GM12878 (cell line): Measurements from ENCODE around the gene INKA1. TPM values are rescaled to one million over a fixed set of nuclear protein-coding genes. Genes with fewer than 3 reads are reported as not detected.

ENCODE experiments used
- ATAC-seq: fragments of 200-7000 bp; cut with Tn5 transposase; 3 replicates; pipeline ENCODE4 v1.9.1; 2020; ENCODE audit warnings: mild to moderate bottlenecking, moderate library complexity
- BruUV-seq: library from RNA; stranded (reverse); fragments of 400-500 nt; replicated peaks from 2 replicates; lab custom pipeline; 2021; lab: Mats Ljungman, UMichigan
- CTCF ChIA-PET: fragments of 300-600 bp; sonication (Branson Sonifier 250); formaldehyde crosslinking; extraction: SDS; loops from one replicate; lab custom pipeline; 2021; ENCODE audit warnings: inconsistent platforms; lab: Yijun Ruan, JAX
- POLR2A ChIA-PET: fragments of 350-600 bp; formaldehyde crosslinking; extraction: SDS; loops from one replicate; lab custom pipeline; 2021; ENCODE audit warnings: inconsistent platforms; lab: Charles Lee
- RAD21 ChIA-PET: fragments of 300-600 bp; sonication (Branson Sonifier 250); formaldehyde crosslinking; loops from one replicate; lab custom pipeline; 2023; ENCODE audit warnings: antibody characterized with exemption; ENCODE audit not compliant: unreplicated experiment; lab: Charles Lee
- SMC1A ChIA-PET: fragments of 300-600 bp; sonication (Branson Sonifier 250); formaldehyde crosslinking; loops from one replicate; lab custom pipeline; 2023; ENCODE audit not compliant: unreplicated experiment, uncharacterized antibody; lab: Charles Lee
- DNase-seq: peaks from one replicate; pipeline ENCODE4 v3.0.0-alpha.2; 2011; ENCODE audit warnings: low read depth, low spot score
- FAIRE-seq: peaks from 3 replicates; lab custom pipeline; 2011; peaks lifted over from hg19 to GRCh38; lab: Jason Lieb, UNC
- H2AFZ ChIP-seq: 2 replicates; pipeline ENCODE4 v1.6.0; 2011; ENCODE audit warnings: low read depth, low read length, control low read depth; ENCODE audit not compliant: control insufficient read depth
- H3K27ac ChIP-seq: 2 replicates; pipeline ENCODE4 v1.5.1; 2011; ENCODE audit warnings: control low read depth; ENCODE audit not compliant: control insufficient read depth, insufficient read depth
- H3K27me3 ChIP-seq, 2 experiments: replicated peaks in 1 of 2; 2 replicates each; pipeline versions ENCODE4 v1.6.0 to v1.6.1; 2011; ENCODE audit warnings: low read length in 1 of 2; ENCODE audit not compliant: control insufficient read depth in 2 of 2, insufficient read depth in 2 of 2
- H3K36me3 ChIP-seq, 2 experiments: 2 replicates each; pipeline ENCODE4 v1.5.1; 2011; ENCODE audit warnings: low read length in 1 of 2; ENCODE audit not compliant: control insufficient read depth in 2 of 2, insufficient read depth in 2 of 2
- H3K4me1 ChIP-seq: 2 replicates; pipeline ENCODE4 v1.6.1; 2011; ENCODE audit warnings: mild to moderate bottlenecking, low read length, moderate library complexity, mixed read lengths; ENCODE audit not compliant: control insufficient read depth, insufficient read depth
- H3K4me2 ChIP-seq: 2 replicates; pipeline ENCODE4 v1.6.0; 2011; ENCODE audit warnings: control low read depth; ENCODE audit not compliant: control insufficient read depth, insufficient read depth
- H3K4me3 ChIP-seq: fragments of 200-600 bp; sonication (generic); 2 replicates; pipeline ENCODE4 v1.5.1; 2016
- H3K79me2 ChIP-seq: 2 replicates; pipeline ENCODE4 v1.6.0; 2011; ENCODE audit warnings: low read length; ENCODE audit not compliant: control insufficient read depth, insufficient read depth
- H3K9ac ChIP-seq: 2 replicates; pipeline ENCODE4 v1.8.0; 2011; ENCODE audit warnings: low read length, control low read depth, mixed read lengths; ENCODE audit not compliant: control insufficient read depth, insufficient read depth
- H3K9me3 ChIP-seq: replicated peaks from 3 replicates; pipeline ENCODE4 v1.5.1; 2011; ENCODE audit warnings: mild to moderate bottlenecking, low read length; ENCODE audit not compliant: control insufficient read depth, insufficient read depth
- H4K20me1 ChIP-seq: 2 replicates; pipeline ENCODE4 v1.6.0; 2011; ENCODE audit not compliant: control insufficient read depth, insufficient read depth
- BRCA1 ChIP-seq: IDR thresholded peaks from 2 replicates; pipeline ENCODE4 v1.6.1; 2011; ENCODE audit warnings: low read depth, low read length, improper control_type of control experiment
- CBX5 ChIP-seq: sonication (generic); IDR thresholded peaks from 2 replicates; pipeline ENCODE4 v1.6.1; 2016; ENCODE audit warnings: low read depth, moderate library complexity, mild to moderate bottlenecking, inconsistent platforms
- CEBPB ChIP-seq, 2 experiments: fragments of 150-350 bp in 1 of 2; IDR thresholded peaks; 2 replicates each; pipeline ENCODE4 v1.6.1; 2012 to 2014; ENCODE audit warnings: low read depth in 2 of 2, low read length in 2 of 2, borderline replicate concordance in 1 of 2, inconsistent platforms in 1 of 2
- CHD4 ChIP-seq: fragments of 200-600 bp; sonication (generic); IDR thresholded peaks from 2 replicates; pipeline ENCODE4 v1.6.1; 2016; ENCODE audit warnings: mild to moderate bottlenecking
- HDGF ChIP-seq: fragments of 450-650 bp; IDR thresholded peaks from 2 replicates; pipeline ENCODE4 v1.6.1; 2016; ENCODE audit warnings: antibody characterized with exemption
- IKZF2 ChIP-seq, 2 experiments: fragments of 450-650 bp; IDR thresholded peaks; 2 replicates each; pipeline ENCODE4 v1.6.1; 2017; ENCODE audit warnings: mild to moderate bottlenecking in 2 of 2, moderate library complexity in 2 of 2
- JUNB ChIP-seq: IDR thresholded peaks from 2 replicates; pipeline ENCODE4 v1.6.1; 2016; ENCODE audit warnings: antibody characterized with exemption, mild to moderate bottlenecking
- RUNX3 ChIP-seq: IDR thresholded peaks from 2 replicates; pipeline ENCODE4 v1.6.1; 2012; ENCODE audit warnings: low read length, inconsistent platforms
- SIN3A ChIP-seq: IDR thresholded peaks from 2 replicates; pipeline ENCODE4 v1.6.1; 2012; ENCODE audit warnings: low read depth, low read length, improper control_type of control experiment
- SMARCA5 ChIP-seq: fragments of 450-650 bp; IDR thresholded peaks from 2 replicates; pipeline ENCODE4 v1.6.1; 2017; ENCODE audit warnings: mild to moderate bottlenecking
- ZNF622 ChIP-seq: fragments of 450-650 bp; IDR thresholded peaks from 2 replicates; pipeline ENCODE4 v1.6.1; 2017; ENCODE audit warnings: mild to moderate bottlenecking, inconsistent platforms
- WGBS: methylation state at CpG from one replicate; pipeline ENCODE4 v1.1.6; 2016; ENCODE audit warnings: low lambda C conversion rate; ENCODE audit not compliant: insufficient replicate concordance, insufficient coverage; ENCODE audit errors: missing lambda C conversion rate; 5-methylcytosine and 5-hydroxymethylcytosine counted together
- in situ Hi-C: fragments of 300-500 bp; cut with MboI; formaldehyde crosslinking; loops from 9 replicates; pipeline ENCODE4 v1.14.3; 2018; ENCODE audit warnings: mixed read lengths
- intact Hi-C: fragments of 100-400 bp; cut with micrococcal nuclease; formaldehyde crosslinking; loops from one replicate; pipeline ENCODE4 v1.14.2; 2022; ENCODE audit not compliant: unreplicated experiment
- polyA plus RNA-seq, 11 experiments: library from polyadenylated mRNA; depleted of rRNA in 4 of 11; unstranded in 6 of 11; stranded (reverse) in 5 of 11; fragments of >200 nt; fragmentation: Nextera tagmentation in 4 of 11; fragmentation: Illumina TruSeq in 1 of 11; extraction: Ambion mirVana in 4 of 11; extraction: Trizol in 1 of 11; gene quantifications; 1 replicate in 1 of 11; 2 replicates in 10 of 11; pipeline versions ENCODE4 v1.2.1 to v1.2.3, GENCODE V29; 2011 to 2016; ENCODE audit warnings: inconsistent platforms in 2 of 11, missing spikeins in 2 of 11, low read depth in 1 of 11
- total RNA-seq, 4 experiments: library from RNA; depleted of rRNA in 3 of 4; stranded (reverse); fragments of >200 nt in 3 of 4; fragmentation: Illumina TruSeq in 1 of 4; extraction: Trizol in 1 of 4; gene quantifications; 2 replicates each; pipeline versions ENCODE4 v1.2.1 to v1.2.3, GENCODE V29; 2013 to 2021
- TF ChIP-seq, protein P1 (sequence below), 3 experiments: IDR thresholded peaks in 2 of 3; conservative IDR thresholded peaks in 1 of 3; 2 replicates each; pipeline ENCODE4 v1.5.1; 2011; ENCODE audit warnings: low read depth in 3 of 3, low read length in 3 of 3, mild to moderate bottlenecking in 3 of 3, control low read depth in 2 of 3, moderate library complexity in 2 of 3, inconsistent platforms in 1 of 3, mixed read lengths in 1 of 3; ENCODE audit not compliant: control insufficient read depth in 2 of 3, insufficient read depth in 1 of 3; ENCODE audit errors: extremely low read depth in 1 of 3
- TF ChIP-seq, protein P2 (sequence below): IDR thresholded peaks from 2 replicates; pipeline ENCODE4 v1.6.1; 2012; ENCODE audit warnings: improper control_type of control experiment, low read depth, low read length; ENCODE audit not compliant: insufficient replicate concordance

INKA1 gene
- total and polyA plus RNA-seq, 10 of the 15 experiments (the other 5 are each of a cell fraction or from before 2014, with no cell fraction given): 0.32 to 10.5 (median 4.9) TPM

DNA sequence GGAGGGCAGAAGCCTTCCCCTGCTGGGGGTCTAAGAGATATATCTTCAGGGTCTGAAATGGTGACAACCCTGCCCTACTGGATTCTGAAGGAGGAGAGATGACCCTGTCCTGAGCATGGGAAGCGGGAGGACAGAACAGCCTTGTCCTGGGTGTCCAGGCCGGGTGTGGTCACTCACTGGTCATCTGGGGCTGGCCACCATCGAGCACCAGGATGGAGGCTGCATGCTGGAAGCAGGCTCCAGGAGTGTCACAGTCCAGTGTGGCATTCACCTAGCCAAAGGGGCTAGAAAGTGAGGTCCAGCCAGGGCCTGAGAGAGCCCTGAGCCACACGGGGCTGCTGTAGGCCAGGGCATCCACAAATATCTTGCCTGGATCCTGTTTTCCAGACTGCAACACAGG is 8.6 kb upstream of the INKA1 start:
- ChIA-PET RAD21 (no interaction called here), CTCF (interaction anchor here (2.1 kb wide), 1 partner anchor 45 kb away, joined by 7 read pairs; no protein-coding TSS in a partner anchor), SMC1A (no interaction called here), POLR2A (interaction anchor here (0.6 kb wide), 1 partner anchor 324 kb away, joined by 3 read pairs; the partner anchor contains the start of gene DAG1)
- intact Hi-C loops (no loop called here), in situ Hi-C loops (no loop called here)
- TF ChIP-seq CHD4 (no peak), SMARCA5 (no peak), CBX5 (no peak), JUNB (no peak), ZNF622 (no peak), IKZF2 (IDR thresholded peaks at IDR 0.05) (no peak), SIN3A (no peak), BRCA1 (no peak), CEBPB (IDR thresholded peaks at IDR 0.05; ENCODE audit: borderline replicate concordance in 1 of 2, low read depth in 2 of 2, low read length in 2 of 2) (no peak), HDGF (no peak), RUNX3 (no peak)
- TF ChIP-seq, protein P1, sequence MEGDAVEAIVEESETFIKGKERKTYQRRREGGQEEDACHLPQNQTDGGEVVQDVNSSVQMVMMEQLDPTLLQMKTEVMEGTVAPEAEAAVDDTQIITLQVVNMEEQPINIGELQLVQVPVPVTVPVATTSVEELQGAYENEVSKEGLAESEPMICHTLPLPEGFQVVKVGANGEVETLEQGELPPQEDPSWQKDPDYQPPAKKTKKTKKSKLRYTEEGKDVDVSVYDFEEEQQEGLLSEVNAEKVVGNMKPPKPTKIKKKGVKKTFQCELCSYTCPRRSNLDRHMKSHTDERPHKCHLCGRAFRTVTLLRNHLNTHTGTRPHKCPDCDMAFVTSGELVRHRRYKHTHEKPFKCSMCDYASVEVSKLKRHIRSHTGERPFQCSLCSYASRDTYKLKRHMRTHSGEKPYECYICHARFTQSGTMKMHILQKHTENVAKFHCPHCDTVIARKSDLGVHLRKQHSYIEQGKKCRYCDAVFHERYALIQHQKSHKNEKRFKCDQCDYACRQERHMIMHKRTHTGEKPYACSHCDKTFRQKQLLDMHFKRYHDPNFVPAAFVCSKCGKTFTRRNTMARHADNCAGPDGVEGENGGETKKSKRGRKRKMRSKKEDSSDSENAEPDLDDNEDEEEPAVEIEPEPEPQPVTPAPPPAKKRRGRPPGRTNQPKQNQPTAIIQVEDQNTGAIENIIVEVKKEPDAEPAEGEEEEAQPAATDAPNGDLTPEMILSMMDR (IDR thresholded peaks at IDR 0.05 in 2 of 3, conservative IDR thresholded peaks at IDR 0.05 in 1 of 3; ENCODE audit: control insufficient read depth in 2 of 3, extremely low read depth in 1 of 3, insufficient read depth in 1 of 3, low read depth in 3 of 3, low read length in 3 of 3): no peak
- TF ChIP-seq, protein P2, sequence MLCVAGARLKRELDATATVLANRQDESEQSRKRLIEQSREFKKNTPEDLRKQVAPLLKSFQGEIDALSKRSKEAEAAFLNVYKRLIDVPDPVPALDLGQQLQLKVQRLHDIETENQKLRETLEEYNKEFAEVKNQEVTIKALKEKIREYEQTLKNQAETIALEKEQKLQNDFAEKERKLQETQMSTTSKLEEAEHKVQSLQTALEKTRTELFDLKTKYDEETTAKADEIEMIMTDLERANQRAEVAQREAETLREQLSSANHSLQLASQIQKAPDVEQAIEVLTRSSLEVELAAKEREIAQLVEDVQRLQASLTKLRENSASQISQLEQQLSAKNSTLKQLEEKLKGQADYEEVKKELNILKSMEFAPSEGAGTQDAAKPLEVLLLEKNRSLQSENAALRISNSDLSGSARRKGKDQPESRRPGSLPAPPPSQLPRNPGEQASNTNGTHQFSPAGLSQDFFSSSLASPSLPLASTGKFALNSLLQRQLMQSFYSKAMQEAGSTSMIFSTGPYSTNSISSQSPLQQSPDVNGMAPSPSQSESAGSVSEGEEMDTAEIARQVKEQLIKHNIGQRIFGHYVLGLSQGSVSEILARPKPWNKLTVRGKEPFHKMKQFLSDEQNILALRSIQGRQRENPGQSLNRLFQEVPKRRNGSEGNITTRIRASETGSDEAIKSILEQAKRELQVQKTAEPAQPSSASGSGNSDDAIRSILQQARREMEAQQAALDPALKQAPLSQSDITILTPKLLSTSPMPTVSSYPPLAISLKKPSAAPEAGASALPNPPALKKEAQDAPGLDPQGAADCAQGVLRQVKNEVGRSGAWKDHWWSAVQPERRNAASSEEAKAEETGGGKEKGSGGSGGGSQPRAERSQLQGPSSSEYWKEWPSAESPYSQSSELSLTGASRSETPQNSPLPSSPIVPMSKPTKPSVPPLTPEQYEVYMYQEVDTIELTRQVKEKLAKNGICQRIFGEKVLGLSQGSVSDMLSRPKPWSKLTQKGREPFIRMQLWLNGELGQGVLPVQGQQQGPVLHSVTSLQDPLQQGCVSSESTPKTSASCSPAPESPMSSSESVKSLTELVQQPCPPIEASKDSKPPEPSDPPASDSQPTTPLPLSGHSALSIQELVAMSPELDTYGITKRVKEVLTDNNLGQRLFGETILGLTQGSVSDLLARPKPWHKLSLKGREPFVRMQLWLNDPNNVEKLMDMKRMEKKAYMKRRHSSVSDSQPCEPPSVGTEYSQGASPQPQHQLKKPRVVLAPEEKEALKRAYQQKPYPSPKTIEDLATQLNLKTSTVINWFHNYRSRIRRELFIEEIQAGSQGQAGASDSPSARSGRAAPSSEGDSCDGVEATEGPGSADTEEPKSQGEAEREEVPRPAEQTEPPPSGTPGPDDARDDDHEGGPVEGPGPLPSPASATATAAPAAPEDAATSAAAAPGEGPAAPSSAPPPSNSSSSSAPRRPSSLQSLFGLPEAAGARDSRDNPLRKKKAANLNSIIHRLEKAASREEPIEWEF: no peak
- Histone ChIP-seq H3K4me1 (no peaks in the 10 kb centered on the region), H3K27me3 (no peaks in the 10 kb centered on the region), H4K20me1 (no peaks in the 10 kb centered on the region), H3K36me3 (no peaks in the 10 kb centered on the region), H3K9ac (no peak overlapping the region), H3K4me3 (no peak overlapping the region), H2AFZ (no peak overlapping the region), H3K27ac (no peak overlapping the region), H3K4me2 (no peak overlapping the region), H3K79me2 (no peaks in the 10 kb centered on the region), H3K9me3 (no peaks in the 10 kb centered on the region)
- no TSS peak for BruUV-seq
- ATAC-seq: no peak
- no peak for FAIRE-seq
- DNase-seq: no peak
- WGBS: 32% methylated on average over 4 of the region's 4 CpGs
